Daoy (cell line): ENCODE results near the gene TIE1. TPM values are rescaled to one million over a fixed set of nuclear protein-coding genes. Genes with fewer than 3 reads are reported as not detected.

ENCODE experiments used
- DNase-seq: peaks from one replicate; pipeline ENCODE4 v3.0.0-alpha.2; 2015; ENCODE audit warnings: low read depth
- total RNA-seq: library from RNA; depleted of rRNA; stranded (reverse); fragments of >200 nt; shearing (Covaris generic); gene quantifications from 2 replicates; pipeline ENCODE4 v1.2.3, GENCODE V29; 2014

Gene TIE1
- total RNA-seq, 1 experiment from 2014 or later: 50.3 TPM

GRCh38 chr1:43293176-43293575 is 7.6 kb upstream of the TIE1 start:
- DNase-seq: no peak

- peak; percentile 53 for DNase-seq
Observed at GRCh38 chr1:43293896-43294760, 6.7 kb upstream of the TIE1 start.

GRCh38 chr1:43294761-43295160 is 6.0 kb upstream of the TIE1 start:
- DNase-seq: no peak

- no peak for DNase-seq
Observed at GRCh38 chr1:43296207-43296606, 4.6 kb upstream of the TIE1 start.

- DNase-seq: no peak
Observed at GRCh38 chr1:43298055-43298454, 2.7 kb upstream of the TIE1 start.

GRCh38 chr1:43299101-43299500 is 1.7 kb upstream of the TIE1 start:
- no peak for DNase-seq

- DNase-seq: no peak
Observed at GRCh38 chr1:43302201-43302600, 1.4 kb downstream of the TIE1 start.

- DNase-seq: peak; percentile 36
Observed at GRCh38 chr1:43302721-43303470, 2.1 kb downstream of the TIE1 start.

- no peak for DNase-seq
Observed at GRCh38 chr1:43303471-43304313, 2.9 kb downstream of the TIE1 start.

- DNase-seq: no peak
Observed at GRCh38 chr1:43304314-43304681, 3.5 kb downstream of the TIE1 start.

GRCh38 chr1:43304771-43305300 is 4.1 kb downstream of the TIE1 start:
- no peak for DNase-seq

GRCh38 chr1:43305461-43305860 is 4.7 kb downstream of the TIE1 start:
- DNase-seq: no peak

GRCh38 chr1:43305926-43306687 is 5.3 kb downstream of the TIE1 start:
- no peak for DNase-seq

GRCh38 chr1:43306688-43307457 is 6.1 kb downstream of the TIE1 start:
- DNase-seq: no peak

GRCh38 chr1:43307458-43308158 is 6.8 kb downstream of the TIE1 start:
- DNase-seq: no peak

- DNase-seq: no peak
Observed at GRCh38 chr1:43308635-43309404, 8.0 kb downstream of the TIE1 start.

- DNase-seq: no peak
Observed at GRCh38 chr1:43309405-43310025, 8.7 kb downstream of the TIE1 start.

- DNase-seq: no peak
Observed at GRCh38 chr1:43311521-43311920, 10.7 kb downstream of the TIE1 start.
